Right lobe of liver (tissue), 6 donors: Measurements from ENCODE around the gene HSPG2. TPM values are rescaled to one million over a fixed set of nuclear protein-coding genes. Genes with fewer than 3 reads are reported as not detected.

Experiments
- ATAC-seq, 4 donors: fragments of 200-7000 bp; cut with Tn5 transposase; one replicate each; pipeline ENCODE4 v1.9.1; 2020; ENCODE audit warnings: mild to moderate bottlenecking in 4 of 4, moderate library complexity in 4 of 4
- DNase-seq, 3 donors: peaks; one replicate each; pipeline ENCODE4 v3.0.0-alpha.2; 2020
- H3K27ac ChIP-seq, 3 donors: fragments of 200-600 bp; one replicate each; pipeline ENCODE4 v1.8.0; 2022
- H3K27me3 ChIP-seq, 2 donors: fragments of 200-600 bp; one replicate each; pipeline ENCODE4 v1.8.0; 2022
- H3K36me3 ChIP-seq, 4 donors: fragments of 200-600 bp; sonication (generic) in 1 of 4; one replicate each; pipeline versions ENCODE4 v1.5.1 to v1.8.0; 2017 to 2022; ENCODE audit warnings: control low read depth in 1 of 4
- H3K4me1 ChIP-seq, 4 donors: fragments of 200-600 bp; sonication (generic) in 1 of 4; one replicate each; pipeline versions ENCODE4 v1.5.1 to v1.8.0; 2017 to 2022; ENCODE audit warnings: control low read depth in 1 of 4
- H3K4me3 ChIP-seq, 3 donors: fragments of 200-600 bp; one replicate each; pipeline ENCODE4 v1.8.0; 2022
- H3K9me3 ChIP-seq, 4 donors: fragments of 200-600 bp; sonication (generic) in 1 of 4; one replicate each; pipeline versions ENCODE4 v1.5.1 to v1.8.0; 2017 to 2022; ENCODE audit warnings: control low read depth in 1 of 4
- CTCF ChIP-seq, 4 donors: fragments of 200-600 bp in 3 of 4; fragments of 450-650 bp in 1 of 4; IDR thresholded peaks; one replicate each; pipeline versions ENCODE4 v1.5.1 to v1.8.0; 2016 to 2022; ENCODE audit warnings: antibody characterized with exemption in 4 of 4, mild to moderate bottlenecking in 2 of 4
- POLR2A ChIP-seq: fragments of 450-650 bp; IDR thresholded peaks from one replicate; pipeline ENCODE4 v1.6.1; 2017; ENCODE audit warnings: antibody characterized with exemption, mild to moderate bottlenecking
- WGBS: methylation state at CpG from one replicate; pipeline ENCODE4 v1.1.6; 2018; ENCODE audit warnings: low coverage, low lambda C conversion rate; ENCODE audit not compliant: insufficient coverage; ENCODE audit errors: missing lambda C conversion rate; 5-methylcytosine and 5-hydroxymethylcytosine counted together
- intact Hi-C, 2 donors: fragments of 100-400 bp; cut with DNase I; formaldehyde crosslinking; loops; one replicate each; pipeline versions ENCODE4 v1.11.2 to v1.14.1; 2022
- total RNA-seq, 6 experiments: library from RNA; depleted of rRNA in 2 of 6; stranded (reverse); fragments of >200 nt in 2 of 6; fragmentation: NEBNext Ultra II Directional in 3 of 6; extraction: Animal tissue kit (Norgen Biotek cat#: 25700) in 3 of 6; gene quantifications; one replicate each; pipeline versions ENCODE4 v1.1.0 to v1.2.4, GENCODE V29; 2016 to 2023
- donor health status: DM: no; HTN: yes; CAD: no.
- donor health status: DM: no; HTN: no; CAD: no.
- donor health status: DM: no; HTN: no; CAD: no.
- donor health status: DM: no; HTN: yes; CAD: no.
- donor health status: DM: no; HTN: yes; CAD: no.

The HSPG2 gene
- total RNA-seq, 6 experiments from 2014 or later = 31.3 to 90.9 (median 43.7) TPM

- Histone ChIP-seq H3K4me3 (no peak overlapping the region), H3K9me3 (no peaks in the 10 kb centered on the region), H3K27ac (no peak overlapping the region), H3K27me3 (no peaks in the 10 kb centered on the region), H3K36me3 (no peaks in the 10 kb centered on the region), H3K4me1 (no peaks in the 10 kb centered on the region)
- WGBS = no CpG with 5 or more reads among the region's 26 CpGs
- ATAC-seq (no peak), DNase-seq (peak in 1 of 3 donors; percentile 44)
- TF ChIP-seq CTCF (IDR thresholded peaks at IDR 0.05) (no peak), POLR2A (no peak)
- intact Hi-C loops = no loop called here
These were observed 49.8 kb downstream of the HSPG2 start for GRCh38 chr1:21887216-21887736.

- Histone ChIP-seq H3K9me3 (no peaks in the 10 kb centered on the region), H3K4me3 (no peak overlapping the region), H3K27me3 (no peaks in the 10 kb centered on the region), H3K4me1 (no peaks in the 10 kb centered on the region), H3K27ac (no peak overlapping the region), H3K36me3 (no peaks in the 10 kb centered on the region)
- TF ChIP-seq POLR2A (no peak), CTCF (IDR thresholded peaks at IDR 0.05) (no peak)
- no peak for ATAC-seq
- intact Hi-C loops = no loop called here
- 63% methylated on average over 6 of the region's 15 CpGs for WGBS
- no peak for DNase-seq
These were observed 50.5 kb downstream of the HSPG2 start for GRCh38 chr1:21886486-21887215.

- no peaks in the 10 kb centered on the region for H3K36me3 ChIP-seq
- H3K4me1 ChIP-seq = no peaks in the 10 kb centered on the region
- H3K9me3 ChIP-seq = no peaks in the 10 kb centered on the region
- no peaks in the 10 kb centered on the region for H3K27me3 ChIP-seq
- no peak overlapping the region for H3K4me3 ChIP-seq
- WGBS = no CpG with 5 or more reads among the region's 24 CpGs
- no peak overlapping the region for H3K27ac ChIP-seq
- DNase-seq = no peak
- no peak for TF ChIP-seq POLR2A
- no peak for TF ChIP-seq CTCF (IDR thresholded peaks at IDR 0.05)
- intact Hi-C loops = no loop called here
- no peak for ATAC-seq
These were observed 51.7 kb downstream of the HSPG2 start for GRCh38 chr1:21885236-21886037.

- H3K4me1 ChIP-seq = no peaks in the 10 kb centered on the region
- 55% methylated on average over 4 of the region's 36 CpGs for whole genome bisulfite sequencing
- intact Hi-C loops = no loop called here
- no peak overlapping the region for H3K27ac ChIP-seq
- H3K36me3 ChIP-seq = no peaks in the 10 kb centered on the region
- ATAC-seq (peak in 1 of 4 donors; percentile 5), DNase-seq (peak in 1 of 3 donors; percentile 40)
- H3K27me3 ChIP-seq = no peaks in the 10 kb centered on the region
- H3K4me3 ChIP-seq = no peak overlapping the region
- H3K9me3 ChIP-seq = no peaks in the 10 kb centered on the region
- TF ChIP-seq POLR2A = no peak
- TF ChIP-seq CTCF (IDR thresholded peaks at IDR 0.05) = no peak
These were observed 52.5 kb downstream of the HSPG2 start for GRCh38 chr1:21884456-21885235.
